Measurements from ENCODE around the gene TPRG1L.
"Not testable (repeated sequence)": the region's sequence is repeated elsewhere in the genome, so short reads cannot be mapped to it uniquely, and the experiment has no call there.

TPRG1L gene

DNA sequence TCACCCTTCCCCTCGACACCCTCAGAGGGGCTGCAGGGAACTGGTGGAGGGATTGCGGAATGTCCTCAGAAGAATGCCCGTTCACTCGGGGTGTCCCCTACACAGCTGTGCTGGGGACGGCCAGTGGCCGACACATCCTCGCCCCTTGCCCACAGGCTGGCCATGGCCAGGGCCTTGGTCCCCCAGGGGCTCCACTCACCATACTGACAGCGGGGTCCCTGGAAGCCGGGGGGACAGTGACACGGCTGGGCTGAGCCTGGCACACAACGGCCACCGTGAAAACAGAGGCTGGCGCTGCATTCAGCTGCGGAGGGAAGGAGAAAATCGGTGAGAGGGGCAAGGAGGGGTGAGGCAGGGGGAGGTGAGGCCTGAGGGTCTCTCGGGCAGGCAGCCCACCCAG is 45.2 kb upstream of the TPRG1L start:
- no peak overlapping the region for H3K4me3 ChIP-seq (ENCODE audit: insufficient read depth, low read length, poor library complexity, severe bottlenecking)
- H4K20me1 ChIP-seq (ENCODE audit: low read depth, low read length) = no peaks in the 10 kb centered on the region
- H3K9me2 ChIP-seq (replicated peaks; ENCODE audit: insufficient read depth, low read length) = no peaks in the 10 kb centered on the region
- H3K27me3 ChIP-seq (ENCODE audit: low read length) = no peaks in the 10 kb centered on the region
- no peak for TF ChIP-seq EZH2phosphoT487 (conservative IDR thresholded peaks at IDR 0.05; ENCODE audit: low read length)
- TF ChIP-seq, protein P1, sequence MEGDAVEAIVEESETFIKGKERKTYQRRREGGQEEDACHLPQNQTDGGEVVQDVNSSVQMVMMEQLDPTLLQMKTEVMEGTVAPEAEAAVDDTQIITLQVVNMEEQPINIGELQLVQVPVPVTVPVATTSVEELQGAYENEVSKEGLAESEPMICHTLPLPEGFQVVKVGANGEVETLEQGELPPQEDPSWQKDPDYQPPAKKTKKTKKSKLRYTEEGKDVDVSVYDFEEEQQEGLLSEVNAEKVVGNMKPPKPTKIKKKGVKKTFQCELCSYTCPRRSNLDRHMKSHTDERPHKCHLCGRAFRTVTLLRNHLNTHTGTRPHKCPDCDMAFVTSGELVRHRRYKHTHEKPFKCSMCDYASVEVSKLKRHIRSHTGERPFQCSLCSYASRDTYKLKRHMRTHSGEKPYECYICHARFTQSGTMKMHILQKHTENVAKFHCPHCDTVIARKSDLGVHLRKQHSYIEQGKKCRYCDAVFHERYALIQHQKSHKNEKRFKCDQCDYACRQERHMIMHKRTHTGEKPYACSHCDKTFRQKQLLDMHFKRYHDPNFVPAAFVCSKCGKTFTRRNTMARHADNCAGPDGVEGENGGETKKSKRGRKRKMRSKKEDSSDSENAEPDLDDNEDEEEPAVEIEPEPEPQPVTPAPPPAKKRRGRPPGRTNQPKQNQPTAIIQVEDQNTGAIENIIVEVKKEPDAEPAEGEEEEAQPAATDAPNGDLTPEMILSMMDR (IDR thresholded peaks at IDR 0.05; ENCODE audit: insufficient read depth, low read length, poor library complexity, severe bottlenecking) = no peak
- no peaks in the 10 kb centered on the region for H3F3A ChIP-seq (ENCODE audit: insufficient read depth)
- no peaks in the 10 kb centered on the region for H3K36me3 ChIP-seq (ENCODE audit: low read length)
- no peaks in the 10 kb centered on the region for H3K79me2 ChIP-seq (ENCODE audit: insufficient read depth, low read length)
- no peak overlapping the region for H3K4me2 ChIP-seq (ENCODE audit: low read depth, low read length, poor library complexity, severe bottlenecking)
- H2AFZ ChIP-seq (ENCODE audit: low read depth, low read length, severe bottlenecking) = no peak overlapping the region
- H3K27ac ChIP-seq (ENCODE audit: low read depth, low read length) = no peak overlapping the region
- H3K9ac ChIP-seq (ENCODE audit: low read length) = no peak overlapping the region
- no peaks in the 10 kb centered on the region for H3K9me3 ChIP-seq (ENCODE audit: insufficient read depth, low read length)

DNA sequence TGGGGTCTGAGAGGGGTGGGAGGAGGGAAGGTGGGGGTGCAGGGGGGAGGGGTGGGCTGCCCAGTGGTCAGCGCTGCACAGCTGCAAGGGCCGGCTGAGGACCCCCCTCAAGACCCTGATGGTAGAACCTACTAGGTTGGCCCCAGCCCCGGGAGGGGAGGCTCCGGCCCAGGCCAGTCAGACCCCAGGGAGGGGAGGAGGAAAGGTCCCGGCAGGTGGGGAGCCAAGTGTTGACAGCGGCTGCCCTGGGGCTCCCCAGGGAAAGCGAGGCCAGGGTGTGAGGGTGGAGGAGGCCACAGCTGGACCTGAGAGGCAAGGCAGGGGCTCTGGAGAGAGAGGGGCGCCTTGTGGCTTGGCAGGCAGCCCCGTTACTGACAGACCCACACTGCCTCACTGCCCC is 44.6 kb upstream of the TPRG1L start:
- no peaks in the 10 kb centered on the region for H4K20me1 ChIP-seq (ENCODE audit: low read depth, low read length)
- no peaks in the 10 kb centered on the region for H3K36me3 ChIP-seq (ENCODE audit: low read length)
- H3F3A ChIP-seq (ENCODE audit: insufficient read depth) = no peaks in the 10 kb centered on the region
- no peak overlapping the region for H3K4me3 ChIP-seq (ENCODE audit: insufficient read depth, low read length, poor library complexity, severe bottlenecking)
- H3K4me2 ChIP-seq (ENCODE audit: low read depth, low read length, poor library complexity, severe bottlenecking) = no peak overlapping the region
- no peaks in the 10 kb centered on the region for H3K9me2 ChIP-seq (replicated peaks; ENCODE audit: insufficient read depth, low read length)
- H3K27me3 ChIP-seq (ENCODE audit: low read length) = no peaks in the 10 kb centered on the region
- no peaks in the 10 kb centered on the region for H3K79me2 ChIP-seq (ENCODE audit: insufficient read depth, low read length)
- no peak for TF ChIP-seq EZH2phosphoT487 (conservative IDR thresholded peaks at IDR 0.05; ENCODE audit: low read length)
- TF ChIP-seq, protein P1 (IDR thresholded peaks at IDR 0.05; ENCODE audit: insufficient read depth, low read length, poor library complexity, severe bottlenecking) = no peak
- H3K27ac ChIP-seq (ENCODE audit: low read depth, low read length) = no peak overlapping the region
- H2AFZ ChIP-seq (ENCODE audit: low read depth, low read length, severe bottlenecking) = no peak overlapping the region
- H3K9me3 ChIP-seq (ENCODE audit: insufficient read depth, low read length) = no peaks in the 10 kb centered on the region
- H3K9ac ChIP-seq (ENCODE audit: low read length) = no peak overlapping the region

DNA sequence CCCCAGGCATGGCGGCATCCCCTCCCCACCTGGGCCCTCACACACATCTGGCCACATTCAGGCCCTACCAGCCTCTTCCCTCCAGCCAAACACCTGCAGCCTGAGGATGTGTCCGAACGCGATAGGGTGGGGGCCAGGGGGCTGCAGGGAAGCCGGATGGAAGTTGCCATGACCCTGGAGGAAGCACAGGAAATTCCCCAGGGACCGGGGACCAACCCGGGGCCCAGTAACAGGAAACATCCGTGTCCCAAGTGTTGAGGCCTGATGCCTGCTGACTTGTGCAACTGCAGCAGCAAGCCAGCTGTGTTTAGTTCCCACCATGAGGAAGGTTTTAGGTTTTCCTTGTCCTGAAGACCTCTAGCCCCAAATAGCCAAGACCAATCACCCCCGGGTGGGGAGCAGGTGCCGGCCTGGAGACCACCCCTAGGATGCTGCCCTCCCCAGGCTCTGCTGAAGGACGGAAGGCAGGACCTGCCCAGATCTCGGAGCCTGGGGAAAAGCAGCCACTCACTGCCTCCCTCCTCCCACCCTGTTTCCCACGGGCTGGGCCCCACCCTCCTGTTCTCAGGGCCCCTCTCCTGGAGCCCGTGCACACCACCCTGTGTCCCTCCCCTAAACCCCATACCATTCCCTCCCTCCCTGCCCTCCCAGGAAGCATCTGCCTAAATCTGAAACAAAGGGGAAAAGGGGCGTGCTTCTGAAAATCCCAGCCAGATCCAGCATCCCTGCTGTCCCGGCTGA is 43.3 kb upstream of the TPRG1L start:
- H3K9ac ChIP-seq (ENCODE audit: low read length) = no peak overlapping the region
- no peaks in the 10 kb centered on the region for H3K36me3 ChIP-seq (ENCODE audit: low read length)
- no peak overlapping the region for H3K4me2 ChIP-seq (ENCODE audit: low read depth, low read length, poor library complexity, severe bottlenecking)
- no peaks in the 10 kb centered on the region for H4K20me1 ChIP-seq (ENCODE audit: low read depth, low read length)
- no peaks in the 10 kb centered on the region for H3F3A ChIP-seq (ENCODE audit: insufficient read depth)
- no peaks in the 10 kb centered on the region for H3K9me2 ChIP-seq (replicated peaks; ENCODE audit: insufficient read depth, low read length)
- H2AFZ ChIP-seq (ENCODE audit: low read depth, low read length, severe bottlenecking) = no peak overlapping the region
- H3K4me3 ChIP-seq (ENCODE audit: insufficient read depth, low read length, poor library complexity, severe bottlenecking) = no peak overlapping the region
- H3K9me3 ChIP-seq (ENCODE audit: insufficient read depth, low read length) = no peaks in the 10 kb centered on the region
- no peak overlapping the region for H3K27ac ChIP-seq (ENCODE audit: low read depth, low read length)
- no peaks in the 10 kb centered on the region for H3K27me3 ChIP-seq (ENCODE audit: low read length)
- no peak for TF ChIP-seq EZH2phosphoT487 (conservative IDR thresholded peaks at IDR 0.05; ENCODE audit: low read length)
- TF ChIP-seq, protein P1 (IDR thresholded peaks at IDR 0.05; ENCODE audit: insufficient read depth, low read length, poor library complexity, severe bottlenecking) = no peak
- no peaks in the 10 kb centered on the region for H3K79me2 ChIP-seq (ENCODE audit: insufficient read depth, low read length)

DNA sequence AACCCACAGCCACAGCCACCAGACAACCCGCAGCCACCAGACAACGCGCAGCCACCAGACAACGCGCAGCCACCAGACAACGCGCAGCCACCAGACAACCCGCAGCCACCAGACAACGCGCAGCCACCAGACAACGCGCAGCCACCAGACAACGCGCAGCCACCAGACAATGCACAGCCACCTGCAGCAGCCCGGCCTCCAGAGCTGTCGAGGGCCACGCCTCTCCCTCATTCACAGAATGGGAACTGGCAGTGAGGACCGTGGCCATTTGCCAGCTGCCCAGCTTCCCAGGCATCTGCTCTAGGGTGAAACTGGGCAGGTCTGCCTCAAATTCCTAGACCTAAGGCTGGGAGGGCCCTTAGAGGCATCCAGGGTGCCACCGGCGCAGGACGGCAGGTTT is 41.1 kb upstream of the TPRG1L start:
- H4K20me1 ChIP-seq (ENCODE audit: low read depth, low read length); H3K4me2 ChIP-seq (ENCODE audit: low read depth, low read length, poor library complexity, severe bottlenecking); H3K79me2 ChIP-seq (ENCODE audit: insufficient read depth, low read length); H2AFZ ChIP-seq (ENCODE audit: low read depth, low read length, severe bottlenecking); H3K9ac ChIP-seq (ENCODE audit: low read length); H3K9me2 ChIP-seq (replicated peaks; ENCODE audit: insufficient read depth, low read length); H3K9me3 ChIP-seq (ENCODE audit: insufficient read depth, low read length); H3K36me3 ChIP-seq (ENCODE audit: low read length); H3K4me3 ChIP-seq (ENCODE audit: insufficient read depth, low read length, poor library complexity, severe bottlenecking); H3K27ac ChIP-seq (ENCODE audit: low read depth, low read length); H3K27me3 ChIP-seq (ENCODE audit: low read length); H3F3A ChIP-seq (ENCODE audit: insufficient read depth): not testable (repeated sequence)

All from SU-DHL-6 (cell line).